Measurements from ENCODE around the gene NTM. TPM values are rescaled to one million over a fixed set of nuclear protein-coding genes. Genes with fewer than 3 reads are reported as not detected.

NTM gene
- total RNA-seq, 2 donors from 2014 or later, result 0.26 to 3.6 TPM

GRCh38 chr11:131533998-131534397, 163.6 kb downstream of the NTM start:
- intact Hi-C loops (cut with DNase I), result no loop called here
- Histone ChIP-seq H3K27ac (no peak overlapping the region), H3K36me3 (replicated peaks in 1 of 2; ENCODE audit: insufficient read depth in 1 of 2, low read depth in 2 of 2) (no peaks in the 10 kb centered on the region), H3K9me3 (no peaks in the 10 kb centered on the region), H3K4me3 (no peak overlapping the region), H3K27me3 (peaks cover 0 to 7% of the 10 kb centered on the region in 2 donors), H3K4me1 (no peaks in the 10 kb centered on the region)
- no peak for TF ChIP-seq CTCF (IDR thresholded peaks at IDR 0.05)
- ATAC-seq, result no peak
- WGBS, 2 donors, result 40 to 59% methylated on average over 6 of the region's 6 CpGs
- DNase-seq, result no peak

- ATAC-seq, result no peak
- Histone ChIP-seq H3K27me3 (peaks cover 0 to 6% of the 10 kb centered on the region in 2 donors), H3K9me3 (no peaks in the 10 kb centered on the region), H3K4me3 (no peak overlapping the region), H3K36me3 (replicated peaks in 1 of 2; ENCODE audit: insufficient read depth in 1 of 2, low read depth in 2 of 2) (no peaks in the 10 kb centered on the region), H3K27ac (no peak overlapping the region), H3K4me1 (no peaks in the 10 kb centered on the region)
- DNase-seq, result no peak
- WGBS, 2 donors, result 49 to 52% methylated on average over 4 to 5 of the region's 5 CpGs
- TF ChIP-seq POLR2A (IDR thresholded peaks at IDR 0.05) (no peak), CTCF (IDR thresholded peaks at IDR 0.05) (no peak)
- intact Hi-C loops (cut with DNase I), result no loop called here
These were observed 164.2 kb downstream of the NTM start for GRCh38 chr11:131534611-131535010.

- WGBS, 2 donors, result 72 to 84% methylated on average over 2 of the region's 2 CpGs
- no peak for ATAC-seq
- TF ChIP-seq POLR2A (IDR thresholded peaks at IDR 0.05) (no peak), CTCF (IDR thresholded peaks at IDR 0.05) (no peak)
- Histone ChIP-seq H3K27me3 (no peaks in the 10 kb centered on the region), H3K36me3 (replicated peaks in 1 of 2; ENCODE audit: insufficient read depth in 1 of 2, low read depth in 2 of 2) (no peaks in the 10 kb centered on the region), H3K4me3 (no peak overlapping the region), H3K9me3 (no peaks in the 10 kb centered on the region), H3K4me1 (no peaks in the 10 kb centered on the region), H3K27ac (no peak overlapping the region)
- intact Hi-C loops (cut with DNase I), result no loop called here
- no peak for DNase-seq
These were observed 165.7 kb downstream of the NTM start for GRCh38 chr11:131536159-131536558.

GRCh38 chr11:131537196-131537595, 166.8 kb downstream of the NTM start:
- no peaks in the 10 kb centered on the region for H3K4me1 ChIP-seq
- H3K9me3 ChIP-seq, result no peaks in the 10 kb centered on the region
- intact Hi-C loops (cut with DNase I), result no loop called here
- H3K36me3 ChIP-seq (replicated peaks in 1 of 2; ENCODE audit: insufficient read depth in 1 of 2, low read depth in 2 of 2), result no peaks in the 10 kb centered on the region
- H3K27me3 ChIP-seq, result no peaks in the 10 kb centered on the region
- 69 to 77% methylated on average over 4 to 7 of the region's 7 CpGs for WGBS, 2 donors
- no peak overlapping the region for H3K27ac ChIP-seq
- no peak for ATAC-seq
- no peak for DNase-seq
- no peak overlapping the region for H3K4me3 ChIP-seq
- no peak for TF ChIP-seq POLR2A (IDR thresholded peaks at IDR 0.05)
- no peak for TF ChIP-seq CTCF (IDR thresholded peaks at IDR 0.05)

- Histone ChIP-seq H3K27ac (no peak overlapping the region), H3K9me3 (no peaks in the 10 kb centered on the region), H3K27me3 (no peaks in the 10 kb centered on the region), H3K4me1 (no peaks in the 10 kb centered on the region), H3K4me3 (no peak overlapping the region), H3K36me3 (replicated peaks in 1 of 2; ENCODE audit: insufficient read depth in 1 of 2, low read depth in 2 of 2) (no peaks in the 10 kb centered on the region)
- TF ChIP-seq POLR2A (IDR thresholded peaks at IDR 0.05) (no peak), CTCF (IDR thresholded peaks at IDR 0.05) (no peak)
- DNase-seq (no peak), ATAC-seq (no peak)
- WGBS, 2 donors, result 8 to 21% methylated on average over 6 of the region's 6 CpGs
- intact Hi-C loops (cut with DNase I), result no loop called here
These were observed 167.3 kb downstream of the NTM start for GRCh38 chr11:131537748-131538147.
